GM18505 (cell line): Measurements from ENCODE around the gene METTL2B.
"Not testable (repeated sequence)": the region's sequence is repeated elsewhere in the genome, so short reads cannot be mapped to it uniquely, and the experiment has no call there.

Experiments
- ATAC-seq: cut with Tn5 transposase; IDR thresholded peaks from one replicate; pipeline ENCODE4 v1.9.1; 2021; ENCODE audit not compliant: unreplicated experiment
- POLR2A ChIP-seq: IDR thresholded peaks from 4 replicates; pipeline ENCODE4 v1.6.1; 2011; ENCODE audit warnings: borderline replicate concordance; ENCODE audit not compliant: insufficient read depth, insufficient read length; ENCODE audit errors: extremely low read depth

Gene METTL2B

GRCh38 chr7:128497405-128497804 lies 20.9 kb downstream of the METTL2B start:
- TF ChIP-seq POLR2A, result no peak
- no peak for ATAC-seq

- not testable (repeated sequence) for ATAC-seq
These were observed 28.9 kb downstream of the METTL2B start for GRCh38 chr7:128505416-128505815.

GRCh38 chr7:128506819-128507218 lies 30.3 kb downstream of the METTL2B start:
- peak; percentile 52 for ATAC-seq

GRCh38 chr7:128507321-128507993 lies 30.9 kb downstream of the METTL2B start:
- peak; percentile 48 for ATAC-seq

DNA sequence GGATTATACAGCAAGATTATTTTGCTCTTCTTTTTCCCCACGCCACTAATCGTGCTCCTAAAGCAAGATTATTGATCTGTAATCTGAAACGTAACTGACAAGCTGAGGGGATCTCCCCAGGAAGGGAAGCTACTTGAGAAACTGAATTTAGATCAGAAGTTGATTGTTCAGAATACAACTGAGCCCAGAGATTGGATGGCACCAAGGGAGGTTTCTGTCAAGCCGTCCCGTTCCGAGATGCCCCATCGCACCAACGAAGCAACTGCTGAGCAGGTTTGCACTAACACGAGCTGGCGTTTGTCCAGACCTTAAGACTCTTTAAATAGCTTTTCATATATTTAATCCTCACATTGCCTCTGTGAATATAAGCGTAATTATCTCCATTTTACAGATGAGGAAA lies 35.1 kb downstream of the METTL2B start:
- not testable (repeated sequence) for ATAC-seq

- not testable (repeated sequence) for ATAC-seq
These were observed 38.7 kb downstream of the METTL2B start for GRCh38 chr7:128515232-128515631.

DNA sequence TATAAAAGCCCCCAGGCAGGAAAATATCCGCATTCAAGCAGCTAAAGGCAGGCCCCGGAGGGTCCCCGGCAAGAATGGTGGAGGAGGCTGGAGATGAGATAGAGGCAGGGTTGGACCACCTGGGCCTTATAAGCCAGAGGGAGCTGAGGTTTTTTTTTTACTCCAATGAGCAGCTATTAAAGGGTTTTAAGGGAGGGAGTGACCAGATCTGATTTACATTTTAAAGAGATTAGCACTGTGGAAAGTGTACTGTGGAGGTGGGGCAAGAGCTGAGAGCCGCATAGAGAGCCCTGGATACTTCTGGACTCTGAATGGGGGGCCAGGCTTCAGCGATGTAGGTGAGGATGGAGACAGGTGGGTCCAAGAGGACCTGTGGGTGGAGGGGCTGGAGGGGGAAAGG lies 40.5 kb downstream of the METTL2B start:
- ATAC-seq, result not testable (repeated sequence)

- ATAC-seq, result not testable (repeated sequence)
These were observed 46.8 kb downstream of the METTL2B start for GRCh38 chr7:128523226-128523931.

DNA sequence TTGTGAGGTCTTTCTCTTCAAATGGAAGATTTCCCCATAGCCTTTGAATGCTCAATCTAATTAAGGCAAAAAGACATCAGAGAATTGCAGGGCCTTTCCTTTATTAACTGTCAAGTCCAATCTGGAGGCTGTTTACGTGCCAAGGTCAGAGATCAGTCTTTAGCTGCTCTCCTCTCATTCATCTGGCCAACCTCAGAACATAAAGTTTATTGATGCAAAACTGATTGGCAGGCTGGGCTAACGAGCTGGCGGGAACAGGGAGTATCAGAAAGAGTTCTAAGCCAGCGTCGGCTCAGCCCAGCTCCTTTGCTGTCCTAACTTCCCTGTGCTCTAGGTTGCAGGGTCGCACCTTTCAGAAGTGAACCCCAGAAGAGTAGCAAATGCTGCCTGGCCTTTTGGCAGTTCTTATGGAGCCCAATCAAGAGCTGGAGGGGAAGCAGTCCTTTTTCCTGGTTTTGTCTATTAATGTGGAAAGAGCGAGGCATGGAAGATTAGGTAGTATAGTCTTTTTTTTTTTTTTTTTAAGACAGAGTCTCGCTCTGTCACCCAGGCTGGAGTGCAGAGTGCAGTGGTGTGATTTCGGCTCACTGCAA lies 47.5 kb downstream of the METTL2B start:
- ATAC-seq, result not testable (repeated sequence)

DNA sequence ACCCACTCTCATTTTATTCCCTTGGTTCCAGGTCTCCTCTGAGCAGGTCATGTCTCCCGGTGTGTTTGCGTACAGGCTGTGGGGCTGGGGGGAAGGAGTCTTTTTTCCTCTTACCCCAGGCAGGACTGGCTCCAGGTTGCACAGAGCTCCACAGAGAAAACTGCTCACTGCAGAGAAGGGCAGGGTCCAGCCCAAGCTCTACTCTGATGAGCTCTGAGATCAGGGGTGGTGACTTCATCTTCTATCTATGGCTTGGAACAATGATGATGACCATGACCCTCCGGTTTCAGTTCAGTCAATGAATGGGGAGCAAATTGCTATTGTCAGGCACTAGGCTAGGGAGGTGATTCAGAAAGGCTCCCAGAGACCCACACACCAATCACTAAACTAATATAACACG lies 49.0 kb downstream of the METTL2B start:
- ATAC-seq, result not testable (repeated sequence)

DNA sequence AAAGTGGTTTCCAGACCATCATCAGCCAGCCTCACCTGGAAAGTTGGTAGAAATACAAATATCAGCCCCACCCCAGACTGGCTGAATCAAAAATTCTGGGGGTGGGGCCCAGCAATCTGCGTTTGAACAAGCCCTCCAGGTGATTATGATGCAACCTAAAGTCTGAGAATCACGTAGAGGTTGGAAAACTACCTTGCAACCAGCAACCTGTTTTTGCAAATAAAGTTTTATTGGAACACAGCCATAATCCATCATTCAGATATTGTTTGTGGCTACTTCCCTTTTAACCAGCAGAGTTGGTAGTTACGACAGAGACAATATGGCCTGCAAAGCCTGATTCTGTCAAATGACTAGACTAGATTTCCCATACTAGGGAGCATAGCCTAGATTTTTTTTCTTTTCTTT lies 49.5 kb downstream of the METTL2B start:
- ATAC-seq, result not testable (repeated sequence)

GRCh38 chr7:128529191-128529590 lies 52.6 kb downstream of the METTL2B start:
- ATAC-seq, result not testable (repeated sequence)

DNA sequence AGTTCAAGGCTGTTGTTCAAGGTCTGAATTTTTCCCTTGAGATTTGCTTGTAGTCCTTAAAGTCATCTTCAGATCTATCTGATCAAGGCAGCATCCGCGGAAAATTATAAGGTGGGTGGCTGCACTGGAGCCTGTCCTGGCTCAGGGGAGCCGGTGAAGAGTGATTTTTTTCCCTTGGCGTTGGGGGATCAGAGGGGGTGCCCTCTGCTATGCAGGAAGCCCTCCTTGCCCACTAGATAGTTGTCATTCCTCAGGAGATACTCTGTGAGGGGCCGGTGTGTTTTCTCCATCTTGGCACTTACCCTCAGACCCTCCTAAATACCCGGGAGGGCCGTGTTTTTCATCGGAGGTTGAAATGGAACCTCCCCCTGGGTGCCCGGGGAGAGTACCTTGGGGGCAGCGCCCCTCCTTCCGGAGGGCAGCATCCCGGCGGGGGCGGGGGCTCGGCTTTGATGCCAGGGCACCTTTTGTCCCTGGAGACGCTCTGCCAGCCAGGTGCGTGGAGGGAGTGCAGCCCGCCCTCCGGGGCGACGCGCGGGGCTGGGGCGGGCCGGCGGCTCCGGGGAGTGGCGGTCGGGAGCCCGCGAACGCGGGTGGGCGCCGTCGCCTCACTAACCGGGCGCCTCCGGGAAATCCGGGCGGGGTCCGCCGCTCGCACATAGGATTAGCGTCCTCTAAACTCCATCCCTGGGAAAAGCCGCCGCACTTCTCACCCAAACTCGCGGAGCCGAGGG lies 53.7 kb downstream of the METTL2B start:
- peak; percentile 13 for ATAC-seq

- no peak for ATAC-seq
- peak; percentile 80 for TF ChIP-seq POLR2A
These were observed 54.2 kb downstream of the METTL2B start for GRCh38 chr7:128530855-128531104.

DNA sequence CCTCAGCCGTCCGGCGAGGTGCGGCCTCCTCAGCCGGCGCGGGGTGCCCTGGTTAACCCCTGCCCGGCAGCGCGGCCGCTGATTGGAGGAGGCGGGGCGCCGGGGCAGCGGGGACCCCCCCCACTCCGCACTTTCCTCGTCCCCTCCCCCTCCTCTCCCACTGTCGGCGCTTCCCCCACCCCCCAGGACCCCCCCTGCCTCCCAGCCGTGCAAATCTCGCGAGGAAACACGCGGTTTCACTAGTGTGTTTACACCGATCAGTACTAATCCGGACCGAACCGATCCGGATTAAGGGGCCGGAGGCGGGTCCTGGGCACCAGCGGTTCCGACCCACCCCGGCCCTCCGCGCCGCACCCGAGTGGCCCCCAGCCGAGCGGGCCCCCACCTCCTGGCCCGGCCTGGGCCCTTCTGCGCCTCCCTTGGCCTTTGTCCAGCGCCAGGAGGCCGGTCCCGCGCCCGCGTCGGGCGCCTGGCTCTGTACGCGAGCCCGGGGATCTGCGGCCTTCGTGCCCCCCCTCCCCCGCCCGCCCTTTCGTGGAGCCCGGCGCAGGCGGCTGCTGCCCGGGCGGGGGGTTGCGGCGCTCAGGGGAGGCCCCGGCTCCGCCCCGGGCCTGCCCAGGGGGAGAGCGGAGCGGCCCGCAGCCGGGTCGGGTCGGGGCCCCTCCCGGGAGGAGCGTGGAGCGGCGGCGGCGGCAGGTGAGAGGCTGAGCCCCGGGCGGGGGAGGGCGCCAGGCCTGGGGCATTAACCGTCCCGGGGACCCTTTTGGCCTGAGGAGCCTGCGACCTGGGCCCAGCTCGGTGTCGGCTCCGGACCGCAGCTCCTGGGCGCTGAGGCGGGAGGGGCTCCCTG lies 54.8 kb downstream of the METTL2B start:
- peak; percentile 6 for TF ChIP-seq POLR2A
- ATAC-seq, result peak; percentile 75

- ATAC-seq, result not testable (repeated sequence)
These were observed 55.5 kb downstream of the METTL2B start for GRCh38 chr7:128531955-128532478.

- ATAC-seq, result not testable (repeated sequence)
These were observed 56.4 kb downstream of the METTL2B start for GRCh38 chr7:128532956-128533355.

DNA sequence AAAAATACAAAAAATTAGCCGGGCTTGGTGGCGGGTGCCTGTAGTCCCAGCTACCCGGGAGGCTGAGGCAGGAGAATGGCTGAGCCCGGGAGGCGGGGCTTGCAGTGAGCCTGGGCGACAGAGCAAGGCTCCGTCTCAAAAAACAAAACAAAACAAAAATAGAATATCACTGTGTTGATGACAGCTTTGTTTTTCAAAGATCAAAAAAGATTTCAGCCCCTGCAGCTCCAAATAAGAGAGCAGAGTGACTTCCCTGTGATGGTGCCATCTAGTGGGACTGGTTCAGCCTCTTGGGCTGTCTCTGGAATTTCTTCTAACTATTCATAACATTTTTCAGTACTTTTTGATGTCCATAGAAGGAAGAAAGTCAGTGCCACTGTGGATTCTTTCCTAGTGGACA lies 60.9 kb downstream of the METTL2B start:
- not testable (repeated sequence) for ATAC-seq

- ATAC-seq, result not testable (repeated sequence)
These were observed 66.0 kb downstream of the METTL2B start for GRCh38 chr7:128542530-128542929.
